ENCODE measurements around the gene MCCC1. TPM values are rescaled to one million over a fixed set of nuclear protein-coding genes. Genes with fewer than 3 reads are reported as not detected.

Gene MCCC1
- total RNA-seq, 1 experiment from 2014 or later: 42.8 TPM

DNA sequence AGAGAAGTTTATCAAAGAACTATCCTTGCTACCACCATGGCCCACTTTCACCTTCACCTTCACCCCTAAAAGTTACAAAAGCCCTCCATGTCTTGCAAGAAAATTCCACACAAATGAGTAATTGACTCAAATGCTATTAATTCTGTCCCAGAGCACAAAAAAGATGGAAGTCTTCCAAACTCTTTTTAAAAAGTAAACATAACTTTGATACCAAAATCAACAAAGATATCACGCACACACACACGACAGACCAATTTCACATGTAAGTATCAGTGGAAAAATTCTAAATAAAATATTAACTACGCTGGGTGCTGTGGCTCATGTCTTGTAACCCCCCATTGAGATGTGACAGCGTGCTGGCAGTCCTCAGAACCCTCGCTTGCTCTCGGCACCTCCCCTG lies 1.1 kb upstream of the MCCC1 start:
- CTCF ChIA-PET: no interaction called here
- DNase-seq: no peak
- Histone ChIP-seq H3K4me1 (peaks cover 10% of the 10 kb centered on the region; the same call in 1 of the 2 replicates), H3K36me3 (ENCODE audit: control insufficient read depth, insufficient read depth, low read length) (no peaks in the 10 kb centered on the region), H3K4me3 (ENCODE audit: low read depth, low read length) (no peak overlapping the region), H3K9me3 (no peaks in the 10 kb centered on the region), H3K27me3 (replicated peaks; ENCODE audit: control insufficient read depth, insufficient read depth, low read length) (no peaks in the 10 kb centered on the region)
- Mint-ChIP-seq H3K36me3 (ENCODE audit: insufficient read depth, unreplicated experiment) (peaks cover 24% of the 10 kb centered on the region), H3K4me1 (ENCODE audit: low read depth, unreplicated experiment) (peaks cover 13% of the 10 kb centered on the region), H3K9me3 (ENCODE audit: unreplicated experiment) (no peaks in the 10 kb centered on the region), H3K27me3 (ENCODE audit: insufficient read depth, unreplicated experiment) (no peaks in the 10 kb centered on the region), H3K4me3 (ENCODE audit: unreplicated experiment) (peak overlapping the region; percentile 98), H3K27ac (ENCODE audit: unreplicated experiment) (peak overlapping the region; percentile 100)
- intact Hi-C loops (cut with micrococcal nuclease; ENCODE audit: unreplicated experiment): no loop called here
- no TSS peak for BruUV-seq (replicated peaks)
- POLR2A ChIA-PET: no interaction called here
- TF ChIP-seq, protein P1, sequence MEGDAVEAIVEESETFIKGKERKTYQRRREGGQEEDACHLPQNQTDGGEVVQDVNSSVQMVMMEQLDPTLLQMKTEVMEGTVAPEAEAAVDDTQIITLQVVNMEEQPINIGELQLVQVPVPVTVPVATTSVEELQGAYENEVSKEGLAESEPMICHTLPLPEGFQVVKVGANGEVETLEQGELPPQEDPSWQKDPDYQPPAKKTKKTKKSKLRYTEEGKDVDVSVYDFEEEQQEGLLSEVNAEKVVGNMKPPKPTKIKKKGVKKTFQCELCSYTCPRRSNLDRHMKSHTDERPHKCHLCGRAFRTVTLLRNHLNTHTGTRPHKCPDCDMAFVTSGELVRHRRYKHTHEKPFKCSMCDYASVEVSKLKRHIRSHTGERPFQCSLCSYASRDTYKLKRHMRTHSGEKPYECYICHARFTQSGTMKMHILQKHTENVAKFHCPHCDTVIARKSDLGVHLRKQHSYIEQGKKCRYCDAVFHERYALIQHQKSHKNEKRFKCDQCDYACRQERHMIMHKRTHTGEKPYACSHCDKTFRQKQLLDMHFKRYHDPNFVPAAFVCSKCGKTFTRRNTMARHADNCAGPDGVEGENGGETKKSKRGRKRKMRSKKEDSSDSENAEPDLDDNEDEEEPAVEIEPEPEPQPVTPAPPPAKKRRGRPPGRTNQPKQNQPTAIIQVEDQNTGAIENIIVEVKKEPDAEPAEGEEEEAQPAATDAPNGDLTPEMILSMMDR (IDR thresholded peaks at IDR 0.05; ENCODE audit: insufficient read depth in 1 of 2, low read depth in 1 of 2, low read length in 1 of 2, severe bottlenecking in 1 of 2, unreplicated experiment in 1 of 2): no peak

DNA sequence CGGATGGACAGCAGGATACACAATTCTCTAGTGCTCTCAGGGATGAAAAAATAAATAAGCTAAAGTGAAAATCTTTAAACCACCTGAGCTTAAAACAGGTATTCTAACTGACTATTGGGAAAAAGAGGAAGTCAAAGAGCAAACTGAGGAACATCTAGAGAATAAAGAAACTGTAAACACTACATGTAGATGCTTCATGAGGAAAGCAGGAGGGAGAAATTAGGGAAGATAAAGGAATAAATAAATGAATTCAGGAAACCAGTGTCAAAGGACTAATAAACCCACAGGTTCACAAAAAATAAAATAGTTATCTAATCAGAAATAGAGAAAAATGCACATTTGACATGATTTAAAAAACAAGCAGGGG lies 525 bp upstream of the MCCC1 start:
- Mint-ChIP-seq H3K4me1 (ENCODE audit: low read depth, unreplicated experiment) (peaks cover 13% of the 10 kb centered on the region), H3K4me3 (ENCODE audit: unreplicated experiment) (peak overlapping the region; percentile 98), H3K9me3 (ENCODE audit: unreplicated experiment) (no peaks in the 10 kb centered on the region), H3K27ac (ENCODE audit: unreplicated experiment) (peak overlapping the region; percentile 100), H3K36me3 (ENCODE audit: insufficient read depth, unreplicated experiment) (peaks cover 24% of the 10 kb centered on the region), H3K27me3 (ENCODE audit: insufficient read depth, unreplicated experiment) (no peaks in the 10 kb centered on the region)
- intact Hi-C loops (cut with micrococcal nuclease; ENCODE audit: unreplicated experiment): loop anchor here (1.0 kb wide), 1 partner anchor 16 kb away; no protein-coding TSS in a partner anchor
- no peaks in the 10 kb centered on the region for H3K27me3 ChIP-seq (replicated peaks; ENCODE audit: control insufficient read depth, insufficient read depth, low read length)
- H3K36me3 ChIP-seq (ENCODE audit: control insufficient read depth, insufficient read depth, low read length): no peaks in the 10 kb centered on the region
- no TSS peak for BruUV-seq (replicated peaks)
- H3K9me3 ChIP-seq: no peaks in the 10 kb centered on the region
- TF ChIP-seq, protein P1 (IDR thresholded peaks at IDR 0.05; ENCODE audit: insufficient read depth in 1 of 2, low read depth in 1 of 2, low read length in 1 of 2, severe bottlenecking in 1 of 2, unreplicated experiment in 1 of 2): no peak
- ChIA-PET CTCF (no interaction called here), POLR2A (no interaction called here)
- peak overlapping the region; percentile 19; the same call in 1 of the 2 replicates for H3K4me3 ChIP-seq (ENCODE audit: low read depth, low read length)
- no peak for DNase-seq
- H3K4me1 ChIP-seq: peaks cover 10% of the 10 kb centered on the region; the same call in 1 of the 2 replicates

DNA sequence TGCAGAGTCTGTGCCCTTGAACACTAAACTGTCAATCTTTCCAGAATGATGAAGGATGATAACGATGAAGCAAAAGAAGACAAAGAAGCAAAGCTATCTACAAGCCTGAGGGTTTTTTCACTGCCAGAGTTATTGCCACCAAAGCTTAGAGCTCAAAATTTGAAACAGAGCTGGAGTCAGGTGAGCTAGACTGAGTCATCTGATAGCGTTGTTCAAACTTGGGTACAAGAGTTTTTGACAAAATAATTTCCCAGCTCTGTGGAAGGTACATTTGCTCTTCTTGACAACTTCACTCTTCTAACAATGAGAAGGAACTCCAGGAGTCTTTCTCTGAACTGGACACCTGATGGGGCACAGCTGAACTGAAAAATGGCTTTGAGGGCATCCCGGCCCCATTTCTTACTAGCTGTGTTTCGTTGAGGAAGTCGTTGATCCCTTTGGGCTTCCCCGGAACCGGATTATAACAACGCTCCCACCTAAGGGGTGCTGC lies 715 bp downstream of the MCCC1 start:
- TF ChIP-seq, protein P1 (IDR thresholded peaks at IDR 0.05; ENCODE audit: insufficient read depth in 1 of 2, low read depth in 1 of 2, low read length in 1 of 2, severe bottlenecking in 1 of 2, unreplicated experiment in 1 of 2): no peak
- intact Hi-C loops (cut with micrococcal nuclease; ENCODE audit: unreplicated experiment): loop anchor here (1.0 kb wide), 1 partner anchor 18 kb away; no protein-coding TSS in a partner anchor
- Histone ChIP-seq H3K4me3 (ENCODE audit: low read depth, low read length) (peak overlapping the region; percentile 92), H3K36me3 (ENCODE audit: control insufficient read depth, insufficient read depth, low read length) (no peaks in the 10 kb centered on the region), H3K4me1 (peaks cover 10% of the 10 kb centered on the region; the same call in 1 of the 2 replicates), H3K27me3 (replicated peaks; ENCODE audit: control insufficient read depth, insufficient read depth, low read length) (no peaks in the 10 kb centered on the region), H3K9me3 (no peaks in the 10 kb centered on the region)
- Mint-ChIP-seq H3K9me3 (ENCODE audit: unreplicated experiment) (no peaks in the 10 kb centered on the region), H3K4me3 (ENCODE audit: unreplicated experiment) (peak overlapping the region; percentile 98), H3K36me3 (ENCODE audit: insufficient read depth, unreplicated experiment) (peaks cover 24% of the 10 kb centered on the region), H3K27me3 (ENCODE audit: insufficient read depth, unreplicated experiment) (no peaks in the 10 kb centered on the region), H3K4me1 (ENCODE audit: low read depth, unreplicated experiment) (peaks cover 13% of the 10 kb centered on the region), H3K27ac (ENCODE audit: unreplicated experiment) (peak overlapping the region; percentile 100)
- ChIA-PET POLR2A (interaction anchor here (0.6 kb wide), 1 partner anchor 1980 kb away, joined by 3 read pairs; no protein-coding TSS in a partner anchor), CTCF (interaction anchor here (0.5 to 1.1 kb wide), 2 partner anchors 13 to 1019 kb away, joined by 3 to 5 read pairs; no protein-coding TSS in a partner anchor)
- BruUV-seq (replicated peaks): no TSS peak
- DNase-seq: no peak

Measured in Caco-2 (cell line).